HepG2 (cell line): ENCODE results near the gene NAA38. TPM values are rescaled to one million over a fixed set of nuclear protein-coding genes. Genes with fewer than 3 reads are reported as not detected.

Source experiments
- ATM ChIP-seq: fragments of 450-650 bp; IDR thresholded peaks from 2 replicates; pipeline ENCODE4 v1.7.1; 2017; ENCODE audit warnings: mild to moderate bottlenecking, borderline replicate concordance
- FOXP4 ChIP-seq: sonication (generic); formaldehyde crosslinking; IDR thresholded peaks from 2 replicates; pipeline ENCODE4 v1.4.0; 2020; ENCODE audit warnings: missing genetic modification reagents
- PHB2 ChIP-seq: fragments of 450-650 bp; IDR thresholded peaks from 2 replicates; pipeline ENCODE4 v1.6.1; 2018; ENCODE audit not compliant: partially characterized antibody
- TFE3 ChIP-seq: IDR thresholded peaks from 2 replicates; pipeline ENCODE4 v1.6.1; 2016
- ZFP41 ChIP-seq: sonication (generic); formaldehyde crosslinking; IDR thresholded peaks from 2 replicates; pipeline ENCODE4 v1.4.0; 2020; ENCODE audit warnings: mild to moderate bottlenecking, missing genetic modification reagents, borderline replicate concordance
- ZNF263 ChIP-seq: sonication (generic); formaldehyde crosslinking; IDR thresholded peaks from 2 replicates; pipeline ENCODE4 v1.4.0; 2020; ENCODE audit warnings: missing genetic modification reagents
- ZNF678 ChIP-seq: sonication (generic); formaldehyde crosslinking; IDR thresholded peaks from 2 replicates; pipeline ENCODE4 v1.4.0; 2020; ENCODE audit warnings: mild to moderate bottlenecking, missing genetic modification reagents
- ZNF768 ChIP-seq: sonication (generic); formaldehyde crosslinking; IDR thresholded peaks from 2 replicates; pipeline ENCODE4 v1.4.0; 2020; ENCODE audit warnings: missing genetic modification reagents
- ZSCAN5A ChIP-seq: sonication (generic); formaldehyde crosslinking; IDR thresholded peaks from 2 replicates; pipeline ENCODE4 v1.8.0; 2022; ENCODE audit warnings: mild to moderate bottlenecking, missing genetic modification reagents, borderline replicate concordance
- polyA plus RNA-seq, 8 experiments: library from polyadenylated mRNA; depleted of rRNA in 3 of 8; stranded (reverse) in 7 of 8; unstranded in 1 of 8; fragments of >200 nt; fragmentation: Illumina TruSeq in 4 of 8; extraction: Trizol in 4 of 8; gene quantifications; 2 replicates each; pipeline versions ENCODE4 v1.2.1 to v1.2.3, GENCODE V29; 2011 to 2016; ENCODE audit warnings: low read depth in 4 of 8, missing spikeins in 1 of 8, mixed read lengths in 1 of 8; ENCODE audit not compliant: insufficient read depth in 1 of 8
- total RNA-seq, 5 experiments: library from RNA; depleted of rRNA; stranded (reverse); fragments of >200 nt; fragmentation: Illumina TruSeq; extraction: Trizol; gene quantifications; 2 replicates each; pipeline ENCODE4 v1.2.3, GENCODE V29; 2016; ENCODE audit warnings: low read depth in 1 of 5
- TF ChIP-seq, protein P1 (sequence below): sonication (generic); formaldehyde crosslinking; IDR thresholded peaks from 2 replicates; pipeline ENCODE4 v1.5.1; 2020; ENCODE audit warnings: missing genetic modification reagents, mild to moderate bottlenecking, borderline replicate concordance
- TF ChIP-seq, protein P2 (sequence below): IDR thresholded peaks from 2 replicates; pipeline ENCODE4 v1.6.1; 2016
- TF ChIP-seq, protein P3 (sequence below): sonication (generic); formaldehyde crosslinking; IDR thresholded peaks from 2 replicates; pipeline ENCODE4 v1.5.0; 2020; ENCODE audit warnings: mild to moderate bottlenecking, missing genetic modification reagents, moderate library complexity
- TF ChIP-seq, protein P4 (sequence below): sonication (generic); formaldehyde crosslinking; IDR thresholded peaks from 2 replicates; pipeline ENCODE4 v1.4.0; 2020; ENCODE audit warnings: missing genetic modification reagents, borderline replicate concordance

NAA38 gene
- total and polyA plus RNA-seq, 2 of the 13 experiments (the other 11 are each of a cell fraction or from before 2014, with no cell fraction given): 46.9 to 91.6 TPM

DNA sequence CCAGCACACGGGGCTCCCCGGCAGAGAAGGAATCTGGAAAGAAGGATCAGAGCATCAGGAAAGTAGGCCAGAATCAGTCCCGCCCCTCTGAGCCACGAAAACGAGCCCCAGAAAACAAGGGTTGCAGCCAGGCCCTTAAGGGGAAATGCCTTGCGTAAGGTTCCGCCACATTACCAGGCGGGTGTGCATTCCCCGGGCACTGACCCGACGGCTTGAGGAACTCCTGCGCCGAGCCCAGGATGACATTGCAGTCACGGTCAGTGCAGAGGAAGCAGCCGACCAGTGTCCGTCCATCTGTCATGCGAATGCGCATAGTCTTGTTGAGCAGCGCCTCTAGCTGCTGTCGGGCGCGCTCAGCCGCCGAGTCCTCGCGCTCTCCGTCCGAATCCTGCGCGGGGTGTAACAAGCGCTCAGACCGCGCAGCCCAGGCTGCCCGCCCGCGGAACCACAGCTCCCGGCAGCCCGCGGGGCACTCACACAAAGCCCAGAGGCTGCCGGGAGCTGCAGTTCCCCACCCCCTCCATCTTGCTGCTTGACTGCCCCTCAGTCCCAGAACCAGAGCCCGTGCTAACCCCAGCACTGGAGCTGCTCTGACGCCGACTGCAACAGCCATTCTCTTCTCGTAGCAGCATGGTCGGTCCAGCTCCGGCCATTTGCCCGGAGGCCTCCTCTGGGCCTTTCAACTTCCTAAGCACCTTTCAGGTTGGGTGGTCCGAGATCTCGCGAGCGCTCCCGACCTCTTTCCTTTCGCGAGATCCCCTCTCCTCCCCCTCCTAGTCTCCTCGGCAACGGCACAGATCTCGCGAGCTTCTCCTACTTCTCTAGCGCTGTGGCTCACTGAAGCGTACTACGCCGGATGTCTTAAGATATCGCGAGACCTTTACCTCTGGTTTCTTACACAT, at the start of gene NAA38 (continued):
- TF ChIP-seq, protein P1, sequence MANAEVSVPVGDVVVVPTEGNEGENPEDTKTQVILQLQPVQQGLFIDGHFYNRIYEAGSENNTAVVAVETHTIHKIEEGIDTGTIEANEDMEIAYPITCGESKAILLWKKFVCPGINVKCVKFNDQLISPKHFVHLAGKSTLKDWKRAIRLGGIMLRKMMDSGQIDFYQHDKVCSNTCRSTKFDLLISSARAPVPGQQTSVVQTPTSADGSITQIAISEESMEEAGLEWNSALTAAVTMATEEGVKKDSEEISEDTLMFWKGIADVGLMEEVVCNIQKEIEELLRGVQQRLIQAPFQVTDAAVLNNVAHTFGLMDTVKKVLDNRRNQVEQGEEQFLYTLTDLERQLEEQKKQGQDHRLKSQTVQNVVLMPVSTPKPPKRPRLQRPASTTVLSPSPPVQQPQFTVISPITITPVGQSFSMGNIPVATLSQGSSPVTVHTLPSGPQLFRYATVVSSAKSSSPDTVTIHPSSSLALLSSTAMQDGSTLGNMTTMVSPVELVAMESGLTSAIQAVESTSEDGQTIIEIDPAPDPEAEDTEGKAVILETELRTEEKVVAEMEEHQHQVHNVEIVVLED (CRISPR knock-in tag): peak; percentile 66; the same call in 1 of the 2 replicates
- TF ChIP-seq, protein P2, sequence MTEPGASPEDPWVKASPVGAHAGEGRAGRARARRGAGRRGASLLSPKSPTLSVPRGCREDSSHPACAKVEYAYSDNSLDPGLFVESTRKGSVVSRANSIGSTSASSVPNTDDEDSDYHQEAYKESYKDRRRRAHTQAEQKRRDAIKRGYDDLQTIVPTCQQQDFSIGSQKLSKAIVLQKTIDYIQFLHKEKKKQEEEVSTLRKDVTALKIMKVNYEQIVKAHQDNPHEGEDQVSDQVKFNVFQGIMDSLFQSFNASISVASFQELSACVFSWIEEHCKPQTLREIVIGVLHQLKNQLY (CRISPR knock-in tag): no peak
- TF ChIP-seq ZFP41 (CRISPR knock-in tag) (no peak), TFE3 (CRISPR knock-in tag) (0 out of 2 replicates have a peak, but pooled peaks have one; percentile 47), ATM (no peak), FOXP4 (CRISPR knock-in tag) (peak; percentile 40; the same call in 1 of the 2 replicates), ZNF678 (no peak), PHB2 (no peak), ZNF768 (0 out of 2 replicates have a peak, but pooled peaks have one; percentile 57), ZSCAN5A (no peak), ZNF263 (CRISPR knock-in tag) (peak; percentile 59)
- TF ChIP-seq, protein P3, sequence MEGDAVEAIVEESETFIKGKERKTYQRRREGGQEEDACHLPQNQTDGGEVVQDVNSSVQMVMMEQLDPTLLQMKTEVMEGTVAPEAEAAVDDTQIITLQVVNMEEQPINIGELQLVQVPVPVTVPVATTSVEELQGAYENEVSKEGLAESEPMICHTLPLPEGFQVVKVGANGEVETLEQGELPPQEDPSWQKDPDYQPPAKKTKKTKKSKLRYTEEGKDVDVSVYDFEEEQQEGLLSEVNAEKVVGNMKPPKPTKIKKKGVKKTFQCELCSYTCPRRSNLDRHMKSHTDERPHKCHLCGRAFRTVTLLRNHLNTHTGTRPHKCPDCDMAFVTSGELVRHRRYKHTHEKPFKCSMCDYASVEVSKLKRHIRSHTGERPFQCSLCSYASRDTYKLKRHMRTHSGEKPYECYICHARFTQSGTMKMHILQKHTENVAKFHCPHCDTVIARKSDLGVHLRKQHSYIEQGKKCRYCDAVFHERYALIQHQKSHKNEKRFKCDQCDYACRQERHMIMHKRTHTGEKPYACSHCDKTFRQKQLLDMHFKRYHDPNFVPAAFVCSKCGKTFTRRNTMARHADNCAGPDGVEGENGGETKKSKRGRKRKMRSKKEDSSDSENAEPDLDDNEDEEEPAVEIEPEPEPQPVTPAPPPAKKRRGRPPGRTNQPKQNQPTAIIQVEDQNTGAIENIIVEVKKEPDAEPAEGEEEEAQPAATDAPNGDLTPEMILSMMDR (CRISPR knock-in tag): peak; percentile 91
- TF ChIP-seq, protein P4, sequence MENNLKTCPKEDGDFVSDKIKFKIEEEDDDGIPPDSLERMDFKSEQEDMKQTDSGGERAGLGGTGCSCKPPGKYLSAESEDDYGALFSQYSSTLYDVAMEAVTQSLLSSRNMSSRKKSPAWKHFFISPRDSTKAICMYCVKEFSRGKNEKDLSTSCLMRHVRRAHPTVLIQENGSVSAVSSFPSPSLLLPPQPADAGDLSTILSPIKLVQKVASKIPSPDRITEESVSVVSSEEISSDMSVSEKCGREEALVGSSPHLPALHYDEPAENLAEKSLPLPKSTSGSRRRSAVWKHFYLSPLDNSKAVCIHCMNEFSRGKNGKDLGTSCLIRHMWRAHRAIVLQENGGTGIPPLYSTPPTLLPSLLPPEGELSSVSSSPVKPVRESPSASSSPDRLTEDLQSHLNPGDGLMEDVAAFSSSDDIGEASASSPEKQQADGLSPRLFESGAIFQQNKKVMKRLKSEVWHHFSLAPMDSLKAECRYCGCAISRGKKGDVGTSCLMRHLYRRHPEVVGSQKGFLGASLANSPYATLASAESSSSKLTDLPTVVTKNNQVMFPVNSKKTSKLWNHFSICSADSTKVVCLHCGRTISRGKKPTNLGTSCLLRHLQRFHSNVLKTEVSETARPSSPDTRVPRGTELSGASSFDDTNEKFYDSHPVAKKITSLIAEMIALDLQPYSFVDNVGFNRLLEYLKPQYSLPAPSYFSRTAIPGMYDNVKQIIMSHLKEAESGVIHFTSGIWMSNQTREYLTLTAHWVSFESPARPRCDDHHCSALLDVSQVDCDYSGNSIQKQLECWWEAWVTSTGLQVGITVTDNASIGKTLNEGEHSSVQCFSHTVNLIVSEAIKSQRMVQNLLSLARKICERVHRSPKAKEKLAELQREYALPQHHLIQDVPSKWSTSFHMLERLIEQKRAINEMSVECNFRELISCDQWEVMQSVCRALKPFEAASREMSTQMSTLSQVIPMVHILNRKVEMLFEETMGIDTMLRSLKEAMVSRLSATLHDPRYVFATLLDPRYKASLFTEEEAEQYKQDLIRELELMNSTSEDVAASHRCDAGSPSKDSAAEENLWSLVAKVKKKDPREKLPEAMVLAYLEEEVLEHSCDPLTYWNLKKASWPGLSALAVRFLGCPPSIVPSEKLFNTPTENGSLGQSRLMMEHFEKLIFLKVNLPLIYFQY (CRISPR knock-in tag): no peak
